Esophagus muscularis mucosa (tissue), 4 donors: ENCODE results near the gene PCNT. TPM values are rescaled to one million over a fixed set of nuclear protein-coding genes. Genes with fewer than 3 reads are reported as not detected.

ENCODE experiments used
- DNase-seq: peaks from one replicate; pipeline ENCODE4 v3.0.0-alpha.2; 2017; ENCODE audit errors: extremely low spot score
- H3K27ac ChIP-seq, 4 donors: fragments of 200-600 bp; sonication (generic); replicated peaks in 1 of 4; 1 replicate in 3 of 4; 2 replicates in 1 of 4; pipeline ENCODE4 v1.5.1; 2016 to 2019; ENCODE audit warnings: mild to moderate bottlenecking in 1 of 4
- H3K27me3 ChIP-seq, 4 donors: fragments of 200-600 bp; sonication (generic); one replicate each; pipeline versions ENCODE4 v1.5.1 to v1.6.0; 2016 to 2019
- H3K36me3 ChIP-seq, 4 donors: fragments of 200-600 bp; sonication (generic); one replicate each; pipeline ENCODE4 v1.5.1; 2016 to 2019
- H3K4me1 ChIP-seq, 4 donors: fragments of 200-600 bp; sonication (generic); one replicate each; pipeline ENCODE4 v1.5.1; 2016 to 2019
- H3K4me3 ChIP-seq, 4 donors: fragments of 200-600 bp; sonication (generic); 1 replicate in 2 of 4; 2 replicates in 2 of 4; pipeline ENCODE4 v1.5.1; 2016 to 2019; ENCODE audit warnings: mild to moderate bottlenecking in 4 of 4, moderate library complexity in 1 of 4
- H3K9me3 ChIP-seq, 4 donors: fragments of 200-600 bp; sonication (generic); 1 replicate in 3 of 4; 2 replicates in 1 of 4; pipeline ENCODE4 v1.5.1; 2016 to 2019
- CTCF ChIP-seq, 3 experiments: fragments of 200-600 bp in 2 of 3; fragments of 450-650 bp in 1 of 3; sonication (generic) in 2 of 3; IDR thresholded peaks; one replicate each; pipeline ENCODE4 v1.5.1; 2017 to 2019; ENCODE audit warnings: antibody characterized with exemption in 3 of 3, mild to moderate bottlenecking in 2 of 3, moderate library complexity in 1 of 3
- EP300 ChIP-seq: sonication (generic); formaldehyde crosslinking; IDR thresholded peaks from one replicate; pipeline ENCODE4 v1.6.1; 2017; ENCODE audit warnings: antibody characterized with exemption
- POLR2A ChIP-seq: fragments of 450-650 bp; IDR thresholded peaks from one replicate; pipeline ENCODE4 v1.6.1; 2017; ENCODE audit warnings: antibody characterized with exemption, moderate library complexity, mild to moderate bottlenecking, low read depth
- POLR2AphosphoS5 ChIP-seq, 2 donors: sonication (generic); formaldehyde crosslinking; IDR thresholded peaks; one replicate each; pipeline ENCODE4 v1.6.1; 2017; ENCODE audit warnings: antibody characterized with exemption in 2 of 2
- WGBS: methylation state at CpG from one replicate; pipeline ENCODE4 v1.1.5; 2018; 5-methylcytosine and 5-hydroxymethylcytosine counted together
- intact Hi-C: fragments of 100-400 bp; cut with DNase I; formaldehyde crosslinking; loops from one replicate; pipeline ENCODE4 v1.15.1; 2023
- total RNA-seq, 4 donors: library from RNA; depleted of rRNA; stranded (reverse); fragments of >200 nt; gene quantifications; one replicate each; pipeline versions ENCODE4 v1.1.0 to v1.2.1, GENCODE V29; 2016

PCNT gene
- total RNA-seq, 4 donors from 2014 or later = 21.2 to 35.1 (median 24.7) TPM

- WGBS = 94% methylated on average over 14 of the region's 19 CpGs
- H3K27me3 ChIP-seq = no peaks in the 10 kb centered on the region
- H3K4me1 ChIP-seq = no peaks in the 10 kb centered on the region
- H3K27ac ChIP-seq = no peak overlapping the region
- TF ChIP-seq POLR2AphosphoS5 (IDR thresholded peaks at IDR 0.05) (no peak), POLR2A (no peak), EP300 (no peak), CTCF (IDR thresholded peaks at IDR 0.05) (no peak)
- H3K9me3 ChIP-seq = no peaks in the 10 kb centered on the region
- H3K4me3 ChIP-seq = no peak overlapping the region
- peaks cover 44 to 94% (median 86%) of the 10 kb centered on the region in 4 donors for H3K36me3 ChIP-seq
- DNase-seq = no peak
- intact Hi-C loops = no loop called here
These were observed 33.9 kb downstream of the PCNT start for GRCh38 chr21:46357684-46358425.

- DNase-seq = no peak
- Histone ChIP-seq H3K4me3 (no peak overlapping the region), H3K27me3 (no peaks in the 10 kb centered on the region), H3K9me3 (no peaks in the 10 kb centered on the region), H3K36me3 (peaks cover 35 to 91% (median 84%) of the 10 kb centered on the region in 4 donors), H3K4me1 (no peaks in the 10 kb centered on the region), H3K27ac (no peak overlapping the region)
- WGBS = 94% methylated on average over 10 of the region's 10 CpGs
- no peak for TF ChIP-seq POLR2A
- no peak for TF ChIP-seq POLR2AphosphoS5 (IDR thresholded peaks at IDR 0.05)
- TF ChIP-seq CTCF (IDR thresholded peaks at IDR 0.05) = no peak
- TF ChIP-seq EP300 = no peak
- intact Hi-C loops = no loop called here
These were observed 37.2 kb downstream of the PCNT start for GRCh38 chr21:46361176-46361575.

- intact Hi-C loops = no loop called here
- 84% methylated on average over 10 of the region's 10 CpGs for WGBS
- Histone ChIP-seq H3K4me1 (no peaks in the 10 kb centered on the region), H3K4me3 (no peak overlapping the region), H3K27ac (no peak overlapping the region), H3K36me3 (peaks cover 36 to 91% (median 84%) of the 10 kb centered on the region in 4 donors), H3K27me3 (no peaks in the 10 kb centered on the region), H3K9me3 (no peaks in the 10 kb centered on the region)
- no peak for TF ChIP-seq EP300
- no peak for TF ChIP-seq POLR2A
- TF ChIP-seq POLR2AphosphoS5 (IDR thresholded peaks at IDR 0.05) = no peak
- no peak for TF ChIP-seq CTCF (IDR thresholded peaks at IDR 0.05)
- no peak for DNase-seq
These were observed 38.0 kb downstream of the PCNT start for GRCh38 chr21:46361935-46362334.

GRCh38 chr21:46362946-46363345, 39.0 kb downstream of the PCNT start:
- H3K27me3 ChIP-seq = no peaks in the 10 kb centered on the region
- H3K36me3 ChIP-seq = peaks cover 38 to 91% (median 84%) of the 10 kb centered on the region in 4 donors
- intact Hi-C loops = no loop called here
- H3K27ac ChIP-seq = no peak overlapping the region
- H3K4me1 ChIP-seq = no peaks in the 10 kb centered on the region
- H3K9me3 ChIP-seq = no peaks in the 10 kb centered on the region
- no peak for DNase-seq
- TF ChIP-seq EP300 (no peak), POLR2AphosphoS5 (IDR thresholded peaks at IDR 0.05) (no peak), POLR2A (no peak)
- WGBS = 83% methylated on average over 10 of the region's 15 CpGs
- no peak overlapping the region for H3K4me3 ChIP-seq

- peaks cover 37 to 88% (median 81%) of the 10 kb centered on the region in 4 donors for H3K36me3 ChIP-seq
- WGBS = 93% methylated on average over 16 of the region's 16 CpGs
These were observed 39.7 kb downstream of the PCNT start for GRCh38 chr21:46363698-46364097.

More at GRCh38 chr21:46363698-46364097, 39.7 kb downstream of the PCNT start:
- H3K4me3 ChIP-seq = no peak overlapping the region
- H3K9me3 ChIP-seq = no peaks in the 10 kb centered on the region
- H3K27me3 ChIP-seq = no peaks in the 10 kb centered on the region
- no peak for TF ChIP-seq CTCF (IDR thresholded peaks at IDR 0.05)
- TF ChIP-seq POLR2A = no peak
- no peak for TF ChIP-seq EP300
- TF ChIP-seq POLR2AphosphoS5 (IDR thresholded peaks at IDR 0.05) = no peak
- H3K4me1 ChIP-seq = no peaks in the 10 kb centered on the region
- intact Hi-C loops = no loop called here
- H3K27ac ChIP-seq = no peak overlapping the region
- DNase-seq = no peak
